Ureter (tissue), 1 donor: Measurements from ENCODE around the gene NUDT19. TPM values are rescaled to one million over a fixed set of nuclear protein-coding genes. Genes with fewer than 3 reads are reported as not detected.
"Not testable (repeated sequence)": the region's sequence is repeated elsewhere in the genome, so short reads cannot be mapped to it uniquely, and the experiment has no call there.

ENCODE experiments used
- DNase-seq: peaks from one replicate; pipeline ENCODE4 v3.0.0-alpha.2; 2020; ENCODE audit warnings: low spot score
- total RNA-seq: library from RNA; stranded (reverse); gene quantifications from one replicate; pipeline ENCODE4 v1.2.4, GENCODE V29; 2023
- donor health status: DM: yes; HTN: yes; CAD: no.

NUDT19 gene
- total RNA-seq, 1 donor from 2014 or later = 17.0 TPM

- no peak for DNase-seq
These were observed 16.8 kb downstream of the NUDT19 start for GRCh38 chr19:32708457-32708856.

- DNase-seq = no peak
These were observed 17.4 kb downstream of the NUDT19 start for GRCh38 chr19:32709032-32709431.

- DNase-seq = no peak
These were observed 20.1 kb downstream of the NUDT19 start for GRCh38 chr19:32711747-32712146.

GRCh38 chr19:32716203-32716602, 24.6 kb downstream of the NUDT19 start:
- not testable (repeated sequence) for DNase-seq

- DNase-seq = no peak
These were observed 25.9 kb downstream of the NUDT19 start for GRCh38 chr19:32717496-32717895.

- DNase-seq = peak; percentile 69
These were observed 26.7 kb downstream of the NUDT19 start for GRCh38 chr19:32718286-32718685.

- no peak for DNase-seq
These were observed 28.0 kb downstream of the NUDT19 start, which contains the start of gene TDRD12 for GRCh38 chr19:32719611-32720059. Gene TDRD12, plus strand, starts transcription at chr19:32719767. Its CDS starts 306 bp downstream, at chr19:32720073.

- no peak for DNase-seq
These were observed 28.8 kb downstream of the NUDT19 start for GRCh38 chr19:32720216-32720935.

GRCh38 chr19:32720936-32721250, 29.3 kb downstream of the NUDT19 start:
- no peak for DNase-seq

GRCh38 chr19:32735936-32736335, 44.3 kb downstream of the NUDT19 start:
- no peak for DNase-seq

- DNase-seq = no peak
These were observed 51.4 kb downstream of the NUDT19 start for GRCh38 chr19:32743021-32743420.

GRCh38 chr19:32743447-32743846, 51.8 kb downstream of the NUDT19 start:
- DNase-seq = no peak

GRCh38 chr19:32744555-32745325, 53.1 kb downstream of the NUDT19 start:
- DNase-seq = no peak

- DNase-seq = not testable (repeated sequence)
These were observed 54.1 kb downstream of the NUDT19 start for GRCh38 chr19:32745594-32746251.

GRCh38 chr19:32746631-32747196, 55.1 kb downstream of the NUDT19 start:
- DNase-seq = not testable (repeated sequence)

GRCh38 chr19:32748497-32748896, 56.9 kb downstream of the NUDT19 start:
- no peak for DNase-seq

GRCh38 chr19:32748948-32749347, 57.3 kb downstream of the NUDT19 start:
- no peak for DNase-seq

GRCh38 chr19:32749361-32749760, 57.7 kb downstream of the NUDT19 start:
- DNase-seq = no peak

- no peak for DNase-seq
These were observed 58.9 kb downstream of the NUDT19 start for GRCh38 chr19:32750441-32751055.

GRCh38 chr19:32751066-32751465, 59.4 kb downstream of the NUDT19 start:
- no peak for DNase-seq

GRCh38 chr19:32757189-32757588, 65.6 kb downstream of the NUDT19 start:
- DNase-seq = no peak
